CD4-positive, alpha-beta T cell treated with Interleukin-21 for 1 hour (primary cell): ENCODE data around the gene TGFBR3.

Source experiments
- DNase-seq: peaks from one replicate; pipeline ENCODE4 v3.0.0-alpha.2; 2020

The TGFBR3 gene

GRCh38 chr1:91776068-91776794, 109.7 kb downstream of the TGFBR3 start:
- DNase-seq = no peak

DNA sequence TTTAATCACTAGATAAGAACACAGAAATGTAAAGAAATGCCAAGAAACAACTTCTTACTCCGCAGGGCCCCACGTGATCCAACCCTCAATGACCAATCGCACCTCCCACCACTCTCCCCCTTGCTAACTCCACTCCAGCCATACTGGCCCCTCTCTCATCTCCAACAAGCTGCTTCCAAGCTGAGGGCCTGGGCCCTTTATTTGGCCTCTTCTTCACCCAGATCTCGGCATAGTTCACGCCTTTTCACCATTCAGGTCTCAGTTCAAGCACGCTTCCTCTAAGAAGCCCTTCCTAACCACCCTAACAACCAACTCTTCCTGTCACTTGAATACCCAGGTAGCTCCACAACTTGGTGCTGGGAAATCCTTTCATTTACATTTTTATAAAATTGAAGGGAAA, 110.7 kb downstream of the TGFBR3 start:
- no peak for DNase-seq

DNA sequence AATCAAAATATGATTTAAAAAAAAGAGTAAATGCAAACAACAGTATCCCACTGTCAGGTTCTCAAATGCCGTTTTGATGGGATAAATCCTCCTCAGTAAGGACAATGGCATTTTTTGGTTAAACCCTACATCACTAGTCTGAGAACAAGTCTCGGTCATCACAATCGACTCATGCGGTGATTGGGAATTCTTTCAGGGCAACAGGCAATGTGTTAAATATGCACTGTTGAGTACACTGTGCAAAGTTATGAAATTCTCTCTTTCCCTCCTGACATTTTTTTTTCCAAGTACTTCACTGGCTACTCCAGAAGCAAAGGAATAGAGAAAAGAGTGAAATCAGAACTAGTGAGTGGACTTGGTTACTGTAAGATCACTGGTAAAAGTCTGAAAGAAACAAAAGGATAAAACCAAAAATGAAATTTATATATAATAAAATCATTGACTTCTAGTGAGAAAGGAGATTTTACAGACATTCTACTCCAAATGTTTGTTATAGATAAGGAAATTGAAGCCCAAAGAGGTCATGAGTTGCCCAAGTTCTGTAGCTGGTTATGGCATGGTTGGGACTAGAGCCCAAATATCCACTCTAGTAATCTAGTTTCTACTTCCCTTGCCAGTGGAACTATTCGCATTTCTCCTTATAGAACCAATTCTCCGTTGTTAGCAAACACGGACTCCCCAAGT, 111.3 kb downstream of the TGFBR3 start:
- DNase-seq = no peak

DNA sequence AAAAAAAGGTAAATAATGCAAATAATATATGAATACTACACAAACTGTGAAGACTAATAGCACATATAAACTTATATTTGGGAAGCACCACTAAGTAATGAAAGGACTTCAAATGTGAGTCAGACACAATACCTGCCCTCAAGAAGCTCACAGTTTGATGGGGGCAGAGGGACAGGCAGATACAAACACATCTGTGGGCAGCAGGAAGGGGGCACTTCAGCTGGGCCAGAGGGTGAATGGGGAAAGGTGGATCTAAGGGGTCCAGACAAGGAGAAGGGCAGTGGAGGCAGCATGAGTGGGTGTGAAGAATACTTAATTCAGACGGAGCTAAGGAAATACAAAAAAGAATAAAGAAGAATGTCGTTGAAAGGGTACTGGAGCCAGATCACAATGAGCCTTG, 114.2 kb downstream of the TGFBR3 start:
- DNase-seq = no peak

DNA sequence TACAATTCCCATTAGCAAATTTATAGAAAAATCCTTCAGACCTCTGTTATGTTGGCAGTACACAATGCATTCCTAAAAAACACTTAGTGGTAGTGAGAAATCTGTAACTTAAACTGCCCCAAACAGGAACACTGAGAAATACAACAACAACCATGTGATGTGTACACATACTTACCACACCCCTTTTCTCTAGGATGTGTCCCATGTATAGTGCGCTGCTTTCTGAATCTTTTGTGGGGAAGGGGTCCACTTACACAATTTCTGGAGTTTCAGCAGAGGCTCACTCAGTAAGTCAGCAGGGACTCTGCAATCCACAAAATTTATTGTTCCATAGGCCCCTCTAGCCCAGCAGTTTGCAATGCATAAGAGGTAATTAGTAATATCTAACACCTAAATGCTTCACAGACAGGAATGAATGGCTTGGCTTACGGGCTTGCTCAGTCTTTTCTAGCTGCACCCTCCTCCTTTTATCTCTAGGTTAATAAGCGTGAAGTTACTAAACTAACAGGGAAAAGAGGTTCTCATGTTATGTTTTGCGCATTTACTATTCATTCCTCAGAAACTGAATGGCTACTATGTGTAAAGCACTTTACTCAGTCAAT, 115.2 kb downstream of the TGFBR3 start:
- DNase-seq = no peak

DNA sequence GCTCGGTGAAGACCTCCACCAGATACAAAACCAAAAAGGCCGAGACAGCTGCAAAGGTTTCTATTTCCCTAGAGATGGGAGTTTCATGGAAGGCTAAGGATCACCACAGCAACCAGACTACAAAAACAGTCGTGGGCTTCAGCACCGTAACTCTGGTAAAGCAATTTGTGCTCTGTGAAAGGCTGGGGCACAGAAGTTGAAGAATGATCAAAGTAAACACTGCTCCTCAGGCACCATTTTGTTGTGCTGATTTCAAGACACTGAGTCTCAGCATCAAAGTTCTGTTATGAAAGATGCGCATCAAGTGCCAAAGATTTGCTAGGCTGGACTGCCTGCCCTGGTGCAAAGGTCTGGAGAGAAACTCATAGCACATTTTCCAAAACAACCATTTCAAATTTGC, 116.2 kb downstream of the TGFBR3 start:
- no peak for DNase-seq

GRCh38 chr1:91768786-91769725, 116.9 kb downstream of the TGFBR3 start:
- no peak for DNase-seq

DNA sequence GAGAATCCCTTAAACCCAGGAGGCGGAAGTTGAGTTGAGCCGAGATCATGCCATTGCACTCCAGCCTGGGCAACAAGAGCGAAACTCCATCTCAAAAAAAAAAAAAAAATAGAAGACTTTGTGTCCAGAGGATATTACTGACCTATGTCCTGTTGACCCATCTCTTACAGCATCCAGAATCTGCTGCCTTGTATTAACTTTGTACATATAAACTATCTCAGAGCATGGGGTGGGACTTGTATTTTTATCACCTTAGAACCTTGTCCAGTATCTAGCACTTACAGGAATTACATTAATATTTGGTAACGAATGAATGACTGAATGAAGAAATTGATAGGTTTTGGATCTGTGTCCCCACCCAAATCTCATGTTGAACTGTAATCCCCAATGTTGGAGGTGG, 117.8 kb downstream of the TGFBR3 start:
- DNase-seq = no peak

- DNase-seq = no peak
Observed at GRCh38 chr1:91766883-91767282, 119.1 kb downstream of the TGFBR3 start.

GRCh38 chr1:91765880-91766443, 120.0 kb downstream of the TGFBR3 start:
- no peak for DNase-seq

DNA sequence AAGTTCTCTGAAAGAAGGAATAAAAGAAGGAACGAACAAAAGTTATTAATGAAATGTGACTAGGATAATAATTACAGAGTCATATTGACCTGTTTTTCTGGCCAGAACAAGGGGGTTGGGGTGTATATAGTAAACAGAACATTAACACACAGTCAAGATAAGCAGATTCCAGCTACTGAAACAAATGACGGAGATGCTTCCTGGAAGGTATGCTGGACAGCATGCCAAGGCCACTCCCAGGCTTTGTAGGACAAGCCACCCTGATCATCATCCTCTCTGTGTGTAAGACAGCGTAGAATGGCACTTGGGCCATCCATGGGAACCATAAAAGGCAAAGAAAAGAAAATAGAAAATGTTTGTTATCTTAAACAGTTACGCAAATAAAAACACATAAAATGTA, 120.7 kb downstream of the TGFBR3 start:
- no peak for DNase-seq

GRCh38 chr1:91764471-91765115, 121.4 kb downstream of the TGFBR3 start:
- DNase-seq = no peak

DNA sequence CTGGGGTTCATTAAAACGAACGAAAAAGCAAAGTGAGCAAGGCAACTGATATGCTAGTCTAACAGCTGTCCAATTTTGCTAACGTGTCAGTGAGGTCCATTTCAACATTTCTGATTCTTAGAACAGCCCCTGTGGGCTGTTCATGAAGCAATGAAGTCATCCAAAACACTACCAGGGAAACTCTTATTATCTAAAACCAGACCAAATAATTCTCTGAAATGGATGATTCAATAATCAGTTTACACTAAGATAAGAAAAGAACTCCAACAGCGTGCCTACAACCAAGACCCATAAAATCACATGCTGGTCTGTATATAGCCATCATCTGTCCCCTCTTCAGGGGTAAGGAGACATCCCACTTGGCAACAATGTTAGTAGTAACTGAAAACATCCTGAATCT, 122.7 kb downstream of the TGFBR3 start:
- no peak for DNase-seq

DNA sequence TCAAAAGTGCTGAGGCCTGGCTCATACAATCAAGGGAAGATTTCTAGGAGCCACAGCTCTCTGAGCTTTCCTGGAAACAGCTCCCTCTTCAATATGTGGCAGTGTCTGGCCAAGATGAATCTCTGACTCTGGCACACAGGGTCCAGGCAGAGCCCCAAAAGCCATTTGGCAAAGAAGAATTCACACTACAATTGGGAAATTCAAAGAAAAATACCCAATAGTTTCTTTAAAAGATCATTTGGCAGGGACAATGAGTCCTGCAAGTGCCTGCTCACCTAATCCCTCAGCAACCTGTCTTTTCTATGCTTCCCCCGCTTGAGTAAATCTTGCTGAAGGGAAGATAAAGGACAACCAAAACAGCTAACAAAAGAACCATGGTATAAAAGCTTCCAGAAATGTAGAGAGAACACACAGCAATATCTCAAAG, 124.6 kb downstream of the TGFBR3 start:
- no peak for DNase-seq

DNA sequence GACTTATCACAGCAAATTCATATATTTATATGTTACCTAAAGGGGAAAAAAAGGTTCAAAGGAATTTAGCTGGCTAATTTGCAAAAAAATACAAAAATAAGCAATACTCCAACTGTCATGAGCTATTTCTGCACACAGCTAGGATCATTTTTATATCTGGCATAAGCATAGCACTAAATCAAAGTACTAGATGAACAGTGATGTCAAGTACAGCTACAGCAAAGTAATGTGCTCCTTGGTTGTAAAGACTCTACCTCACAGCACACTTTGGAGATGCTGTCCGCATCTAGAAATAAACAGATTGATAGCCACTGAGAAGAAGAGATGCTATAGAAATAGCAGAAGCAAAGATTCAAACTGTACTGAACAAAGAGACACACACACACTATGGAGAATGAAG, 125.4 kb downstream of the TGFBR3 start:
- no peak for DNase-seq

- no peak for DNase-seq
Observed at GRCh38 chr1:91759076-91759475, 126.9 kb downstream of the TGFBR3 start.

GRCh38 chr1:91757763-91758460, 128.0 kb downstream of the TGFBR3 start:
- DNase-seq = no peak

DNA sequence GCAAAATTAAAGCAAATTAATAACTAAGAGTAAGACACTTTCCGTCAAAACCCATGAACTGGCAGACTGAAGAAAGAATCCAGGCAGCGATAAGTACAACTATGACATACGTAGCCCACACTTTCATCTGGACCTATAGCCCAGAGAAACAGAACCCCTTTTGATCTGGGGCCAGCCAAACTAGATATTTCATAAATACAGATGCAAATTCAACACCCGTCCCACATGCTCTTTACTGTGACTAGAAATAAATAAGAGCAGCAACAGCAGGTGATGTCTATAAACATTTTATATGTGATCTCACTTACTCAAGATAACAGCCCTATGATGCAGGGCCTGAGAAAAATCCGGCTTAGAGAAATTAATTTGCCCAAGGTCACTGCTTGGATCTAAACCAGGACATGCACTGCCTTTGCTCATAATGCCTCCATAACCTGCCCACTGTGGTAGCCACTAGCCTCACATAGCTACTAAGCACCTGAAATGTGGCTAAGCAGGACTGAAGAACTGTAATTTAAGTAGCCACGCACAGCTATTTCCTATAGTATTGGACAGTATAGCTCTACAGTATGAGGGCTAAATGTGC, 130.2 kb downstream of the TGFBR3 start:
- no peak for DNase-seq

DNA sequence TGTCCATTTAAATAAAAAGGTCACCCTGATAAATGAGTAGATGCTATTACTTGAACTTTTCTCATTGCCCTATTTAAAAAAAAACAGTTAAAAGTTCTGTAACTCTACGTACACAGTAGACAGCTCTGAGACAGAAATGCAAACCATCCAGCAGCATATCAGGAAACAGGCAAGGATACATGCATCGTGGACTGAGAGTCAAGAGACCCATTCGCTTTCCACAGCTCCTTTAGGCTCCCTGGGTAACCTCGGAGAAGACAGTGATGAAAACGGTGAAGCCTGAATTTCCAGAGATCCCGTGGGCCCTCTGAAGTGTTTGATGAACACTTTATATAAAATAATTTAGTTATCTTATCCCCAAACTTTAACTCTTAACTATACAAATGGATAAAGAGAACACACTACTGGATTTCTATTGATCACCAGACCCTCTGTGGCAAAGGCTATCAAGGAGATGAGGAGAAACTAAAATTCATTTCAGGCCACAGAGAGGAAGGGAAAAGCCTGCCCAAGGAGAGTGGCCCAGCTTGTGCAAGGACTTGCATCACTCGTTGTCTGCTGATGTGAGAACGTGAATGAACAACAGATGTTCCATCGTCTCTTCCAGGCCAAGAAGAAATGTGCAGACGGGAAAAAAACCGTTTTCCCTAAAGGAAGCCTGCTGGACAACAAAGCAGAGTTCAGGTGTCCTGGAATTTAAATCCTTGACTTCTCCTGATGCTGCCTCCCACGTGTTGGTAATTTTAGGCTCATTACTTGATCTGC, 131.0 kb downstream of the TGFBR3 start:
- DNase-seq = no peak

DNA sequence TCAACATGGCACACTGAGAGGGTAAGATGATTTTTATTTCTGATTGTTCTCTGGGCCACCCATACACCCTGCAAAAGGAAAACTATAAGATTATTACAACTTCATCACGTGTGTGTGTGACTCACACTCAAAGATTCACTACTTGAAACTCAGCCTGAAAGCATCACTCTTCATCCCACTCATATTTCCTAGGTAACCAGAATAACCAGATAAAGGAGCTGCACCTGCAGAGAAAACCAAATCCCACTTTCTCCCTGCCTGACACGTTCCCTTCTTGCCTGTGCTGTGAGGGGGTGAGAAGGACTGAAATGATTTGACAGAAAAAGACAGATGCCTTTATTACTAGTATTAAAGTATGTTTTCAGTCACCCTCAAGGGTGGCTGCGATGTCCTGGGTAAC, 131.6 kb downstream of the TGFBR3 start:
- DNase-seq = no peak
